Activated CD4-positive, alpha-beta T cell treated with anti-CD3 and anti-CD28 coated beads, Interleukin-2, amount 50 U/mL, for 1 hour (primary cell): ENCODE data around the gene VPS26C.
"Not testable (repeated sequence)": the region's sequence is repeated elsewhere in the genome, so short reads cannot be mapped to it uniquely, and the experiment has no call there.

ENCODE experiments used
- DNase-seq: peaks from one replicate; pipeline ENCODE4 v3.0.0-alpha.2; 2020

Gene VPS26C

GRCh38 chr21:37267269-37268185 lies at the start of gene VPS26C:
Gene VPS26C (minus strand): TSS chr21:37267334. CDS start chr21:37267294, 40 bp downstream.
- DNase-seq = peak; percentile 95

- not testable (repeated sequence) for DNase-seq
Measured at GRCh38 chr21:37316072-37316471, 48.9 kb upstream of the VPS26C start.

GRCh38 chr21:37300114-37300751 lies 33.1 kb upstream of the VPS26C start:
- DNase-seq = no peak

- no peak for DNase-seq
Measured at GRCh38 chr21:37297364-37297763, 30.2 kb upstream of the VPS26C start.

GRCh38 chr21:37294679-37295078 lies 27.5 kb upstream of the VPS26C start:
- no peak for DNase-seq

- DNase-seq = no peak
Measured at GRCh38 chr21:37292941-37293340, 25.8 kb upstream of the VPS26C start.

GRCh38 chr21:37292041-37292440 lies 24.9 kb upstream of the VPS26C start:
- no peak for DNase-seq

GRCh38 chr21:37283191-37283710 lies 16.1 kb upstream of the VPS26C start:
- DNase-seq = not testable (repeated sequence)

- peak; percentile 12 for DNase-seq
Measured at GRCh38 chr21:37282602-37283001, 15.5 kb upstream of the VPS26C start.

- peak; percentile 1 for DNase-seq
Measured at GRCh38 chr21:37281993-37282392, 14.9 kb upstream of the VPS26C start.

- no peak for DNase-seq
Measured at GRCh38 chr21:37281579-37281978, 14.4 kb upstream of the VPS26C start.

GRCh38 chr21:37279271-37279670 lies 12.1 kb upstream of the VPS26C start:
- not testable (repeated sequence) for DNase-seq

- DNase-seq = no peak
Measured at GRCh38 chr21:37278199-37278598, 11.1 kb upstream of the VPS26C start.

GRCh38 chr21:37276377-37276776 lies 9.2 kb upstream of the VPS26C start:
- DNase-seq = no peak

GRCh38 chr21:37273911-37274690 lies 7.0 kb upstream of the VPS26C start:
- no peak for DNase-seq

- no peak for DNase-seq
Measured at GRCh38 chr21:37273440-37273839, 6.3 kb upstream of the VPS26C start.

- DNase-seq = no peak
Measured at GRCh38 chr21:37272897-37273296, 5.8 kb upstream of the VPS26C start.

GRCh38 chr21:37270576-37271365 lies 3.6 kb upstream of the VPS26C start:
- DNase-seq = no peak

- DNase-seq = no peak
Measured at GRCh38 chr21:37269481-37269880, 2.3 kb upstream of the VPS26C start.

GRCh38 chr21:37268186-37268503 lies 1.0 kb upstream of the VPS26C start:
- no peak for DNase-seq

GRCh38 chr21:37266515-37267221 lies 466 bp downstream of the VPS26C start:
- no peak for DNase-seq

GRCh38 chr21:37264808-37265207 lies 2.3 kb downstream of the VPS26C start:
- DNase-seq = no peak
